Endothelial cell (in vitro differentiated cells): ENCODE results near the gene CA10. TPM values are rescaled to one million over a fixed set of nuclear protein-coding genes. Genes with fewer than 3 reads are reported as not detected.

ENCODE experiments used
- DNase-seq: peaks from one replicate; pipeline ENCODE4 v3.0.0; 2021; ENCODE audit warnings: low spot score
- H3K27ac Mint-ChIP-seq: one replicate; pipeline ENCODE4 v1.8.0; 2021; ENCODE audit warnings: mixed read lengths, inconsistent platforms; ENCODE audit not compliant: unreplicated experiment
- H3K27me3 Mint-ChIP-seq: one replicate; pipeline ENCODE4 v1.8.0; 2021; ENCODE audit warnings: mild to moderate bottlenecking, moderate library complexity, mixed read lengths, inconsistent platforms; ENCODE audit not compliant: unreplicated experiment
- H3K36me3 Mint-ChIP-seq: one replicate; pipeline ENCODE4 v1.8.0; 2021; ENCODE audit warnings: mild to moderate bottlenecking, low read depth, mixed read lengths, inconsistent platforms; ENCODE audit not compliant: unreplicated experiment
- H3K4me1 Mint-ChIP-seq: one replicate; pipeline ENCODE4 v1.8.0; 2021; ENCODE audit warnings: mild to moderate bottlenecking, mixed read lengths, inconsistent platforms; ENCODE audit not compliant: unreplicated experiment
- H3K4me3 Mint-ChIP-seq: one replicate; pipeline ENCODE4 v1.8.0; 2021; ENCODE audit warnings: mild to moderate bottlenecking, mixed read lengths, inconsistent platforms; ENCODE audit not compliant: unreplicated experiment
- H3K9me3 Mint-ChIP-seq: one replicate; pipeline ENCODE4 v1.8.0; 2021; ENCODE audit warnings: mixed read lengths, inconsistent platforms; ENCODE audit not compliant: unreplicated experiment
- CTCF ChIP-seq: fragments of 200-600 bp; sonication (generic); IDR thresholded peaks from one replicate; pipeline ENCODE4 v1.5.0; 2021; ENCODE audit warnings: antibody characterized with exemption; ENCODE audit not compliant: unreplicated experiment
- total RNA-seq: library from RNA; stranded (reverse); fragmentation: NEBNext Ultra II Directional; extraction: Animal tissue kit (Norgen Biotek cat#: 25700); gene quantifications from one replicate; pipeline ENCODE4 v1.2.1, GENCODE V29; 2021; ENCODE audit not compliant: unreplicated experiment

CA10 gene
- total RNA-seq, 1 donor from 2014 or later = not detected

- Mint-ChIP-seq H3K27ac (no peak overlapping the region), H3K27me3 (peaks cover 4% of the 10 kb centered on the region), H3K9me3 (no peaks in the 10 kb centered on the region), H3K4me3 (no peak overlapping the region), H3K36me3 (no peaks in the 10 kb centered on the region), H3K4me1 (no peaks in the 10 kb centered on the region)
- no peak for DNase-seq
- TF ChIP-seq CTCF = no peak
Measured at GRCh38 chr17:51799981-51800380, 358.5 kb downstream of the CA10 start.

- Mint-ChIP-seq H3K9me3 (no peaks in the 10 kb centered on the region), H3K27ac (no peak overlapping the region), H3K4me1 (no peaks in the 10 kb centered on the region), H3K27me3 (peaks cover 4% of the 10 kb centered on the region), H3K36me3 (no peaks in the 10 kb centered on the region), H3K4me3 (no peak overlapping the region)
- TF ChIP-seq CTCF = no peak
- no peak for DNase-seq
Measured at GRCh38 chr17:51799240-51799639, 359.3 kb downstream of the CA10 start.

- no peak for DNase-seq
- no peaks in the 10 kb centered on the region for H3K4me1 Mint-ChIP-seq
- no peaks in the 10 kb centered on the region for H3K9me3 Mint-ChIP-seq
- no peak overlapping the region for H3K4me3 Mint-ChIP-seq
- H3K27ac Mint-ChIP-seq = no peak overlapping the region
- peaks cover 4% of the 10 kb centered on the region for H3K27me3 Mint-ChIP-seq
- TF ChIP-seq CTCF = no peak
- no peaks in the 10 kb centered on the region for H3K36me3 Mint-ChIP-seq
Measured at GRCh38 chr17:51797150-51797549, 361.4 kb downstream of the CA10 start.

- Mint-ChIP-seq H3K36me3 (no peaks in the 10 kb centered on the region), H3K27me3 (peaks cover 4% of the 10 kb centered on the region), H3K4me1 (no peaks in the 10 kb centered on the region), H3K4me3 (no peak overlapping the region), H3K9me3 (no peaks in the 10 kb centered on the region), H3K27ac (no peak overlapping the region)
- no peak for TF ChIP-seq CTCF
- DNase-seq = no peak
Measured at GRCh38 chr17:51796026-51796425, 362.5 kb downstream of the CA10 start.

- H3K36me3 Mint-ChIP-seq = no peaks in the 10 kb centered on the region
- no peak for TF ChIP-seq CTCF
- DNase-seq = no peak
- no peak overlapping the region for H3K27ac Mint-ChIP-seq
- H3K27me3 Mint-ChIP-seq = peaks cover 4% of the 10 kb centered on the region
- H3K9me3 Mint-ChIP-seq = no peaks in the 10 kb centered on the region
- no peak overlapping the region for H3K4me3 Mint-ChIP-seq
- no peaks in the 10 kb centered on the region for H3K4me1 Mint-ChIP-seq
Measured at GRCh38 chr17:51795401-51795800, 363.1 kb downstream of the CA10 start.
